ENCODE results near the gene CRLF3.
"Not testable (repeated sequence)": the region's sequence is repeated elsewhere in the genome, so short reads cannot be mapped to it uniquely, and the experiment has no call there.

CRLF3 gene

GRCh38 chr17:30816165-30816564, 8.3 kb downstream of the CRLF3 start:
- in situ Hi-C loops (cut with MboI; ENCODE audit: low sequenced_read_pairs), result no loop called here

GRCh38 chr17:30814860-30815259, 9.6 kb downstream of the CRLF3 start:
- in situ Hi-C loops (cut with MboI; ENCODE audit: low sequenced_read_pairs), result not testable (repeated sequence)

GRCh38 chr17:30814236-30814635, 10.3 kb downstream of the CRLF3 start:
- in situ Hi-C loops (cut with MboI; ENCODE audit: low sequenced_read_pairs), result not testable (repeated sequence)

- in situ Hi-C loops (cut with MboI; ENCODE audit: low sequenced_read_pairs), result no loop called here
These were observed 12.0 kb downstream of the CRLF3 start for GRCh38 chr17:30812218-30813177.

GRCh38 chr17:30809867-30810266, 14.6 kb downstream of the CRLF3 start:
- in situ Hi-C loops (cut with MboI; ENCODE audit: low sequenced_read_pairs), result no loop called here

- in situ Hi-C loops (cut with MboI; ENCODE audit: low sequenced_read_pairs), result no loop called here
These were observed 15.7 kb downstream of the CRLF3 start for GRCh38 chr17:30808785-30809286.

GRCh38 chr17:30807896-30808295, 16.6 kb downstream of the CRLF3 start:
- in situ Hi-C loops (cut with MboI; ENCODE audit: low sequenced_read_pairs), result no loop called here

GRCh38 chr17:30805944-30806456, 18.5 kb downstream of the CRLF3 start:
- in situ Hi-C loops (cut with MboI; ENCODE audit: low sequenced_read_pairs), result no loop called here

GRCh38 chr17:30801671-30802070, 22.8 kb downstream of the CRLF3 start:
- in situ Hi-C loops (cut with MboI; ENCODE audit: low sequenced_read_pairs), result no loop called here

- in situ Hi-C loops (cut with MboI; ENCODE audit: low sequenced_read_pairs), result no loop called here
These were observed 28.5 kb downstream of the CRLF3 start for GRCh38 chr17:30796016-30796415.

- in situ Hi-C loops (cut with MboI; ENCODE audit: low sequenced_read_pairs), result no loop called here
These were observed 30.1 kb downstream of the CRLF3 start for GRCh38 chr17:30794372-30794771.

GRCh38 chr17:30793282-30793977, 31.1 kb downstream of the CRLF3 start:
- in situ Hi-C loops (cut with MboI; ENCODE audit: low sequenced_read_pairs), result no loop called here

GRCh38 chr17:30790279-30790678, 34.2 kb downstream of the CRLF3 start:
- in situ Hi-C loops (cut with MboI; ENCODE audit: low sequenced_read_pairs), result no loop called here

- in situ Hi-C loops (cut with MboI; ENCODE audit: low sequenced_read_pairs), result no loop called here
These were observed 35.6 kb downstream of the CRLF3 start for GRCh38 chr17:30788918-30789317.

- in situ Hi-C loops (cut with MboI; ENCODE audit: low sequenced_read_pairs), result no loop called here
These were observed 42.3 kb downstream of the CRLF3 start for GRCh38 chr17:30782206-30782605.

- in situ Hi-C loops (cut with MboI; ENCODE audit: low sequenced_read_pairs), result no loop called here
These were observed 44.1 kb downstream of the CRLF3 start for GRCh38 chr17:30780343-30780742.

GRCh38 chr17:30768771-30769170, 55.7 kb downstream of the CRLF3 start:
- in situ Hi-C loops (cut with MboI; ENCODE audit: low sequenced_read_pairs), result not testable (repeated sequence)

GRCh38 chr17:30767641-30768404, 56.7 kb downstream of the CRLF3 start:
- in situ Hi-C loops (cut with MboI; ENCODE audit: low sequenced_read_pairs), result not testable (repeated sequence)

GRCh38 chr17:30761060-30761459, 63.4 kb downstream of the CRLF3 start:
- in situ Hi-C loops (cut with MboI; ENCODE audit: low sequenced_read_pairs), result no loop called here

- in situ Hi-C loops (cut with MboI; ENCODE audit: low sequenced_read_pairs), result not testable (repeated sequence)
These were observed 71.2 kb downstream of the CRLF3 start for GRCh38 chr17:30753291-30753690.

- in situ Hi-C loops (cut with MboI; ENCODE audit: low sequenced_read_pairs), result not testable (repeated sequence)
These were observed 73.5 kb downstream of the CRLF3 start for GRCh38 chr17:30750982-30751381.
